Activated CD4-positive, alpha-beta T cell treated with anti-CD3 and anti-CD28 coated beads, Interleukin-2, amount 10 ng/mL, durations not matched to agents 24 days and 14 days (primary cell): ENCODE results near the gene DMRTB1. TPM values are rescaled to one million over a fixed set of nuclear protein-coding genes. Genes with fewer than 3 reads are reported as not detected.

Source experiments
- DNase-seq: peaks from one replicate; pipeline ENCODE4 v3.0.0; 2022
- H3K27ac Mint-ChIP-seq: one replicate; pipeline ENCODE4 v1.8.0; 2022; ENCODE audit warnings: mild to moderate bottlenecking, mixed read lengths
- H3K27me3 Mint-ChIP-seq: one replicate; pipeline ENCODE4 v1.8.0; 2022; ENCODE audit warnings: mixed read lengths
- H3K36me3 Mint-ChIP-seq: one replicate; pipeline ENCODE4 v1.8.0; 2022; ENCODE audit warnings: low read depth, mild to moderate bottlenecking, mixed read lengths
- H3K4me1 Mint-ChIP-seq: one replicate; pipeline ENCODE4 v1.8.0; 2021; ENCODE audit warnings: mixed read lengths
- H3K4me3 Mint-ChIP-seq: one replicate; pipeline ENCODE4 v1.8.0; 2022; ENCODE audit warnings: mild to moderate bottlenecking, moderate library complexity, mixed read lengths
- H3K9me3 Mint-ChIP-seq: one replicate; pipeline ENCODE4 v1.8.0; 2021; ENCODE audit warnings: mixed read lengths
- intact Hi-C: fragments of 100-400 bp; cut with micrococcal nuclease; formaldehyde crosslinking; loops from one replicate; pipeline ENCODE4 v1.15.1; 2023
- total RNA-seq: library from RNA; stranded (reverse); gene quantifications from 2 replicates; pipeline ENCODE4 v1.2.3, GENCODE V29; 2022

The DMRTB1 gene
- total RNA-seq, 1 donor from 2014 or later, result not detected

DNA sequence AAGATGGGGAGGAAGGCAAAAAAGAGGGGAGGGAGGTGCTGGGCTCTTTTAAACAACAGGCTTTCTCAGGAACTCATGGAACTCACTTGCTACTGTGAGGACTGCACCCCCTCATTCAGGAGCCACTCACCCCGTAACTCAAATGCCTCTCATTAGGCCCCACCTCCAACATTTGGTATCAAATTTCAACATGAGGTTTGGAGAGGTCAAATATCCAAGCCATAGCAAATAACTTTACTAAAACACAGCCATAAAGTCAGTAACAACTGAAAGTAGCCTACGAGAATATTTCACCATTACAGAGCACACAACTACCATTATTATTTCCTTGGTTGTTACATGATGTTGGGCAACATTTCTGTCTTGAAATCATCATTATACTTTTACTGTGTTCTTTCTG, 13.1 kb upstream of the DMRTB1 start:
- intact Hi-C loops, result no loop called here

DNA sequence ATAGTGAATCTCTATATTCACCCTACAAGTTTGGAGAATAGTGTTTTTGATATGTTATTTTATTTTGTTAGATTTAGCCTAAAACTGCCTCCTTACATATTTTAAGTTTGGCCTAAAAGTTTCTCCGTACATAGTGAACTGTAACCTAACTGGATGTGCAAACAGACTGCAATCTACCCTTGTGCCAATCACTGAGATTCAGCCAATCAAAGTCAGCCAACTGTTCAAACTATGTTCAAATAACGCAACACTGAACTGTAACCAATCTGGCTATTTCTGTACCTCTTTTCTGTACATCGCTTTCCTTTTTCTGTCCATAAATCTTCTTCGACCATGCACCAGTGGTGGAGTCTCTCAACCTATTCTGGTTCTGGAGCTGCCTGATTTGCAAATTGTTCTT, 11.8 kb upstream of the DMRTB1 start:
- no peaks in the 10 kb centered on the region for H3K9me3 Mint-ChIP-seq
- intact Hi-C loops, result no loop called here
- no peak overlapping the region for H3K27ac Mint-ChIP-seq
- H3K4me1 Mint-ChIP-seq, result peaks cover 2% of the 10 kb centered on the region
- no peak for DNase-seq
- H3K27me3 Mint-ChIP-seq, result peaks cover 27% of the 10 kb centered on the region
- no peaks in the 10 kb centered on the region for H3K36me3 Mint-ChIP-seq
- H3K4me3 Mint-ChIP-seq, result no peak overlapping the region

More for the DNA sequence above, 13.1 kb upstream of the DMRTB1 start:
- H3K9me3 Mint-ChIP-seq, result no peaks in the 10 kb centered on the region
- no peak overlapping the region for H3K27ac Mint-ChIP-seq
- H3K36me3 Mint-ChIP-seq, result no peaks in the 10 kb centered on the region
- peaks cover 17% of the 10 kb centered on the region for H3K27me3 Mint-ChIP-seq
- H3K4me1 Mint-ChIP-seq, result peaks cover 3% of the 10 kb centered on the region
- no peak for DNase-seq
- H3K4me3 Mint-ChIP-seq, result no peak overlapping the region

DNA sequence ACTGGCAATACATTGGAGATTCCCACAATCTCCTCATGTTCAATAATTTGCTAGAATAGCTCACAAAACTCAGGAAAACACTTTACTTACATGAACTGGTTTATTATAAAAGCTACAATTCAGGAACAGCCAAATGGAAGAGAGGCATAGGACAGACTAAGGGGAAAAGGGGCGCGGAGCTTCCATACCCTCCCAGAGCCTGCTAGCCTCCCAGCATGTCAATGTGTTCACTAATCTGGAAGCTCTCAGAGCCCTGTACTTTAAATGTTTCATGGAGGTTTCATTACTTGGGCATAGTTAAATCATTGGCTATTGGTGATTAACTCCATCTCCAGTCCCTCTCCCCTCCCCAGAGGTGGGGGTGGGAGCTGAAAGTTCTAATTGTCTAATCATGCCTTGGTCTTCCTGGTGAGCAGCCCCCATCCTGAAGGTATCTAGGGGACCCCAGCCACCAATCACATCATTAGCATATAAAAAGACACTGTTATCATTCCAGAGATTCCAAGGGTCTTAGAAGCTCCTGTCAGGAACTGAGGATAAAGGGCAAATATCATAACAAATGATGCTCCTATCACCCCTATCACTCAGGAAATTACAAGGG, 10.9 kb upstream of the DMRTB1 start:
- intact Hi-C loops, result no loop called here
- H3K27me3 Mint-ChIP-seq, result peaks cover 31% of the 10 kb centered on the region
- peaks cover 2% of the 10 kb centered on the region for H3K4me1 Mint-ChIP-seq
- no peaks in the 10 kb centered on the region for H3K36me3 Mint-ChIP-seq
- no peak overlapping the region for H3K4me3 Mint-ChIP-seq
- no peak for DNase-seq
- H3K27ac Mint-ChIP-seq, result no peak overlapping the region
- H3K9me3 Mint-ChIP-seq, result no peaks in the 10 kb centered on the region

DNA sequence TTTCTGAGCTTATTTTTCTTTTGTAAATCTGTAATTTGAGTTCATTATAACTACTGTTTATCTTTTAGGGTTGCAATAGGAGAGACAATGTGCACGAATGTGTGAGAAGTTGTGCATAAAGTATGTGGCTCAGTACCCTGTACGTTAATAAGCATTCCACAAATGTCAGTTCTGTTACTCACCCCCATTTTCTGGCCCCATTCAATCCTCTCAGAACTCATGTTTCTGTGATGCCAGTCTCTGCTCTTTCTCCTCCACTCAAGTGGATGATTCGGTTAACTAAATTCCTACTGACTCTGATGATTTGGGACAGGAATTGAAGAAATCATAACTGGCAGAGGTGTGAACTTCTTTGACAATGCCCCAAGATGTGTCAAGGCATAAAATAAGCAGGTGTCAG, 10.2 kb upstream of the DMRTB1 start:
- Mint-ChIP-seq H3K9me3 (no peaks in the 10 kb centered on the region), H3K27me3 (peaks cover 36% of the 10 kb centered on the region), H3K27ac (no peak overlapping the region), H3K36me3 (no peaks in the 10 kb centered on the region), H3K4me1 (peaks cover 2% of the 10 kb centered on the region), H3K4me3 (no peak overlapping the region)
- intact Hi-C loops, result no loop called here
- DNase-seq, result no peak

DNA sequence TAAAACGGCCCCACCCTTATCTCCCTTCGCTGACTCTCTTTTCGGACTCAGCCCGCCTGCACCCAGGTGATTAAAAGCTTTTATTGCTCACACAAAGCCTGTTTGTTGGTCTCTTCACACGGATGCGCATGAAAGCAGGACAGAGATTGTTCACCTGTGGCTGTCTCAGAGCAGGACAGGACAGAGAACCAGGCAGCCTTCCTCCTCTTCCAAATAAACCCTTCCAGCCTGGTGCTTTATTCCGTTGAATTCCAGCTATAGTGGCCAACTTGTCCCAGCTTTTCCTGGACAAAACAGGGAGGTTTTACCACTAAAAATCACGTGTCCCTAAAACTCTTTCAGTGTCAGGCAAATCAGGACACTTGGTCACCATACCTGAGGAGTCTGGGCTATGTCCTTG, 9.5 kb upstream of the DMRTB1 start:
- Mint-ChIP-seq H3K9me3 (no peaks in the 10 kb centered on the region), H3K4me3 (no peak overlapping the region), H3K27ac (no peak overlapping the region), H3K27me3 (peaks cover 40% of the 10 kb centered on the region), H3K4me1 (peaks cover 2% of the 10 kb centered on the region), H3K36me3 (no peaks in the 10 kb centered on the region)
- no peak for DNase-seq
- intact Hi-C loops, result no loop called here

DNA sequence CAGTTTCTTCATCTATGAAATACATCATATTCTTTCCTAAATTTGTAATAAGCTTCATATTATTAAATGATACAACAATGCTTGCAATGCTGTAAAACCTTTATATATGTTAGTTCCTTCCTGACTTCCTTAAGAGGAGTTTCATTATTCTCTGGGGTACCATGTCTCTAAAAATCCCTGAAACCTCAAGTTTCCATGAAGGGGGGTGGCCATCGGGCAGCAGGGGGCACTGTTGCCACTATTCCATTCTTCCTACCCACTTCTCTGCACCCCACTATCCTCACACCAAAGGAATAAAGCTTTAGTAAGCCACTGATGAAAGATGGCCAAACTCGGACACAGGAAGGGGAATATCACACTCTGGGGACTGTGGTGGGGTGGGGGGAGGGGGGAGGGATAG, 9.0 kb upstream of the DMRTB1 start:
- H3K27ac Mint-ChIP-seq, result no peak overlapping the region
- intact Hi-C loops, result no loop called here
- no peak overlapping the region for H3K4me3 Mint-ChIP-seq
- DNase-seq, result no peak
- peaks cover 2% of the 10 kb centered on the region for H3K4me1 Mint-ChIP-seq
- peaks cover 43% of the 10 kb centered on the region for H3K27me3 Mint-ChIP-seq
- no peaks in the 10 kb centered on the region for H3K9me3 Mint-ChIP-seq
- no peaks in the 10 kb centered on the region for H3K36me3 Mint-ChIP-seq

DNA sequence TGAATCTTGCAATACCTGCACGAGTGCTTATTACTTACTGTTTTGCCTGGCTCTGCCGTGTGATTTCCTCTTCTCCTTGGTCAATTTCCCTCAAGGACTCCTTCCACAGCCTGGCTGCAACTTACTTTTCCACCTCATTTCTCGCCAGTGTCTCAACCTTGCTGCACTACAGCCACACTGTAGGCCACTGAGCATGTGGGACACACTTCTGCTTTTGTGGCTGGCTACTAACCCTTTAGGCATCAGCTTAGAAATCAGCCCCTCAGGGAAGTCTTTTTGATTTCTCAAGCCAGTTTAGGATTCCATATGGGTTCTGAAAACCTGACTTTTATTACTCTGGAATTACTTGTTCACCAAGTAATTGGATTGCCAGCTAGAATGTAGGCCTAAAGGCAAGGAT, 5.2 kb upstream of the DMRTB1 start:
- DNase-seq, result no peak
- Mint-ChIP-seq H3K27ac (no peak overlapping the region), H3K4me1 (no peaks in the 10 kb centered on the region), H3K36me3 (no peaks in the 10 kb centered on the region), H3K27me3 (peaks cover 32% of the 10 kb centered on the region), H3K4me3 (no peak overlapping the region), H3K9me3 (no peaks in the 10 kb centered on the region)
- intact Hi-C loops, result no loop called here

DNA sequence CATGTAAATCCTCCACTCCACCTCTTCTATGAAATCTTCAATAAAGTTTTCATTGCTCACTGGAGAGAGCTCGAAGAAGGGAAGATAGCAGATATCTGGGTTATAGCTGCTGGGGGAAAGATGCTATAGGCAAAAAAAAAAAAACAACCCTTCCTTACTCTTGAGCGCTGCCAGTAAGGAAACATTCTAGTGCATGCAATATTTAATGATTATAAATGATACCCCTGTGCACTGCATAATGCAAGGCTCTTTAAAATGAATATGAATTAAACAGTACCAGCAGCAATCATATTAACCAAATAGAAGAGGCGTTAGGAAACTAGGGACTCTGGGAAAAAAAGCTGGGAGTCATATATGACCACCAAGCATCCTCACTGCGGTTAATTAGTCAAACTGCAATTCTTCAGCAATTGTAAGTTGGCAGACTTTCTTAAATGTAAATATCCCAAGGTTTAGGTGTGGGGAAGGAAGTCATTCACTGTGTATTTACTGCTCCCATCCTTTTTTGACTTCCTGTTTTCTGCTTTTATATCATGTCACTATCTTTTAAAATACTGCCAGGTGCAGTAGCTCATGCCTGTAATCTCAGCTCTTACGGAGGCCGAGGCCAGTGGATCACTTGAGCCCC, 3.7 kb upstream of the DMRTB1 start:
- H3K4me1 Mint-ChIP-seq, result no peaks in the 10 kb centered on the region
- no peak overlapping the region for H3K4me3 Mint-ChIP-seq
- intact Hi-C loops, result no loop called here
- H3K27me3 Mint-ChIP-seq, result peaks cover 28% of the 10 kb centered on the region
- no peak overlapping the region for H3K27ac Mint-ChIP-seq
- H3K36me3 Mint-ChIP-seq, result no peaks in the 10 kb centered on the region
- no peak for DNase-seq
- H3K9me3 Mint-ChIP-seq, result no peaks in the 10 kb centered on the region

DNA sequence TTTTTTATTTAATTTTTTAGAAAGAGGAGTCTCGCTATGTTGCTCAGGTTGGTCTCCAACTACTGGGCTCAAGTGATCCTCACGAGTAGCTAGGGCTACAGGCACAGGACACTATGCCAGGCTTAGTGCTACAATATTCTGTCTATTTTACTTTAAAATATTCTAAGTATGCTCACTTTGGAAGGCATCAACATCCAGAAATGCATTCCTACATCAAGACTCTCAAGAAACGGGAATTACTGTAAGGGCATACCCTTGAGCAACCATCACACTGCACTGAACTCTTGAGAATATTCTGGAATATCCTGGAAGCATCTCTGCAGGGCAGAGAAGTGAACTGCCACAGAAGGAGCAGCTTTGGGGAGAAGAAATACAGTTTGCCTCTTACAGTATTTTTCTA, 565 bp upstream of the DMRTB1 start:
- Mint-ChIP-seq H3K4me1 (no peaks in the 10 kb centered on the region), H3K36me3 (no peaks in the 10 kb centered on the region), H3K4me3 (no peak overlapping the region), H3K9me3 (no peaks in the 10 kb centered on the region), H3K27me3 (peaks cover 13% of the 10 kb centered on the region), H3K27ac (no peak overlapping the region)
- no peak for DNase-seq
- intact Hi-C loops, result no loop called here

DNA sequence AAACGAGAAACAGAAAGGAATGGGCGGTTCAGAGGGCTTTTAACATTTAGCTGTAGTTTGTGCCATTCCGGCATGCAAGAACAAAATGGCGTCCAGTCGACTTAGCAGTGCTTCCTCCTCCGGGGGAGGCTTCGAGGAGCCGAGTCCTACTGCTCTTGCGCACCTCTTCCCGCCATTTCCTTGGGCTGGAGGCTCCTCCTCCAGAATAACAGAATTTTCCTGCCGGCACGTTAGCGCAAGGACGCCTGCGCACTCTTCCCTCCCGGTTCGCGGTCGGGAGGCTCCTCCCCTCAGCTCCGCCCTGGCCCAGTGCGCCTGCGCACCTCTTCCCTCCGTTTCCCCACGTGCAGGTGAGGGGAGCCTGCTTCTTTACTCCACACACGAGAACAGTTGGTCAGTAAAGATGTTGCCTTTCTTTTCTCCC, 1.0 kb downstream of the DMRTB1 start:
- no peaks in the 10 kb centered on the region for H3K36me3 Mint-ChIP-seq
- no peak for DNase-seq
- H3K27me3 Mint-ChIP-seq, result peaks cover 2% of the 10 kb centered on the region
- no peak overlapping the region for H3K4me3 Mint-ChIP-seq
- H3K27ac Mint-ChIP-seq, result no peak overlapping the region
- intact Hi-C loops, result no loop called here
- H3K9me3 Mint-ChIP-seq, result no peaks in the 10 kb centered on the region
- no peaks in the 10 kb centered on the region for H3K4me1 Mint-ChIP-seq

DNA sequence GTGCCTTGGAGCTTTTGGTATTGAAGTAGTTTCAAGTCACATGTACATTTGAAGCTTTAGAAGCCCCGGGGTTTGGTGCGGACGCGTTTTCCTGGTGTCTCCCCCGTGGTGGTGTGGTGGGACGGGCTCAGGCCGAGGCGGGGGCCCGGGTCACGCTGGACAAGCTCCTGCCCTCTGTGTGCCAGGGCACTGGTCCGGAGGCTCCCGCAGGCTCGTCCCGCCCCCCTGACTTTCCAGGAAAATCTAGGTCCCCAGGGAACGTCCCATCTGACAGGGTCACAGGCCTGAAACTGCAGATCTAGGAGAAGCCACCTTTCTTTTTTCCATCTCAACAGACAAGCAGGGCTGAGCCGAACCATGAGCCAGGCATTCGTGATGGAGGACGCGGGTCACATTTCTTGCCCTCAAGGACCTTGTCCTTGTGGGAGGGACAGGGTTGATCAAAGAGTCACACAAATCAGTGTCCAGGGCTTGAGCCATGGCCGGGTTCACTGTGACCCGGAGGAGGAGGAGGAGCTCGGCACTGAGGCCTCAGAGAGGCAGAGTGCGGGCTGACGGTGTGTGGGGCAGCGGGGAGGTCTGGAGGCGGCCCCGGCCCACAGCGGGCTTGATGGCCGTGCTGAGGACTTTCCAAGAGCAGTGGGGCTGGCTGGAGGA, 1.6 kb downstream of the DMRTB1 start:
- intact Hi-C loops, result no loop called here
- H3K36me3 Mint-ChIP-seq, result no peaks in the 10 kb centered on the region
- H3K9me3 Mint-ChIP-seq, result no peaks in the 10 kb centered on the region
- no peak for DNase-seq
- H3K4me3 Mint-ChIP-seq, result no peak overlapping the region
- no peaks in the 10 kb centered on the region for H3K4me1 Mint-ChIP-seq
- H3K27me3 Mint-ChIP-seq, result peaks cover 2% of the 10 kb centered on the region
- H3K27ac Mint-ChIP-seq, result no peak overlapping the region

DNA sequence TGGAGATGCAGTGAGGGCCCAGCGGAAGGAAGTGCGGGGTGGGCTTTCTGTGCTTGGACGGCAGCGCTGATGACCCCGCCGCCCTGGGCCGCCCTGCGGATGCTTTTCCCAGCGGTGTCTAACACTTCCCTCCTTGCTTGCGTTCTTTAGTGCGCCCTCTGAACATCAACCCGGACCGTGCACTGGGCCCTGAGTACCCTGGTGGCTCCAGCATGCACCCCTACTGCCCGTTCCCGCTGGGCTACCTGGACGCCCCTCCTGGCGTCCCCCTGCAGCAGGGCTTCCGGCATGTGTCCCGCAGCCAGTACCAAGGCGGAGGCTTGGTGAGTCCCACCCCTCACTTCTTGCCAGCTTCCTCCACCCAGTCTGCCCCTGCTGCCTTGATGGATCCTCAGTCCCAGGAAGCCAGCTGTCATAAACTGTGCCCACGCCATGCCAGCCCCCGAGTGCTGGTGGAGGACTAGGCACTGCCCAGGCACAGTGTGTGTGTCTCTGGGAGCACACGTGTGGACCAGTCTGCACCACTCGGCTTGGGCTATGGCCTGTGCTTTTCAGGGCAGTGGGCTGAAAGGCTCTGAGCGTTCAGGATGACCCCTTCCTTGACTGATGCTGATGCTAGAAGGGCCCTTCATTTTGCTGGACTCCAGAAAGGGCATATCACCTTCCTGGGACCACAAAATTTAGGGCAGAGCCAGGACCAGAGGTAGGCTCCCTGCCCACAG, 2.3 kb downstream of the DMRTB1 start:
- DNase-seq, result no peak
- H3K27me3 Mint-ChIP-seq, result peaks cover 2% of the 10 kb centered on the region
- H3K36me3 Mint-ChIP-seq, result no peaks in the 10 kb centered on the region
- intact Hi-C loops, result no loop called here
- no peaks in the 10 kb centered on the region for H3K4me1 Mint-ChIP-seq
- no peaks in the 10 kb centered on the region for H3K9me3 Mint-ChIP-seq
- no peak overlapping the region for H3K4me3 Mint-ChIP-seq
- H3K27ac Mint-ChIP-seq, result no peak overlapping the region

DNA sequence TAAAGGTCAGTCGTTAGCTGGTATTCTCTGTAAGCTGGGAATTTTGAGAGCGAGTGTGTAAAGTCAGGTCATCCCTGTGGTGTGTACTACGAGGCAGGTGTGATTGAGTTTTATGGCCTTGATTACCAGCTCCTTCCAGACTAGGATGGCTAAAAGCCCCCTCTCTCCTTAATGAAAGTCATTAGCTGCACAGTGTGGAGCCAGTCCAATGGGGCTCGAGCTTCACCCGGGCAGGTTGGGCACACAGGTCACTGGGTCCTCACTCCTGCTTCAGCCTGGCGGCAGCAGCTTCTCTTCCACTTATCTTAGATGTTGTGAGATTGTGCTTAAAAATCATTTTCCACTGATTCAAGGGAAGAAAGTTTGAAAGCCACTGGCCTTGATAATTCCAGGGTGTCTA, 3.0 kb downstream of the DMRTB1 start:
- intact Hi-C loops, result no loop called here
- DNase-seq, result no peak
- no peaks in the 10 kb centered on the region for H3K4me1 Mint-ChIP-seq
- no peaks in the 10 kb centered on the region for H3K36me3 Mint-ChIP-seq
- no peak overlapping the region for H3K27ac Mint-ChIP-seq
- no peak overlapping the region for H3K4me3 Mint-ChIP-seq
- H3K27me3 Mint-ChIP-seq, result peaks cover 2% of the 10 kb centered on the region
- H3K9me3 Mint-ChIP-seq, result no peaks in the 10 kb centered on the region

DNA sequence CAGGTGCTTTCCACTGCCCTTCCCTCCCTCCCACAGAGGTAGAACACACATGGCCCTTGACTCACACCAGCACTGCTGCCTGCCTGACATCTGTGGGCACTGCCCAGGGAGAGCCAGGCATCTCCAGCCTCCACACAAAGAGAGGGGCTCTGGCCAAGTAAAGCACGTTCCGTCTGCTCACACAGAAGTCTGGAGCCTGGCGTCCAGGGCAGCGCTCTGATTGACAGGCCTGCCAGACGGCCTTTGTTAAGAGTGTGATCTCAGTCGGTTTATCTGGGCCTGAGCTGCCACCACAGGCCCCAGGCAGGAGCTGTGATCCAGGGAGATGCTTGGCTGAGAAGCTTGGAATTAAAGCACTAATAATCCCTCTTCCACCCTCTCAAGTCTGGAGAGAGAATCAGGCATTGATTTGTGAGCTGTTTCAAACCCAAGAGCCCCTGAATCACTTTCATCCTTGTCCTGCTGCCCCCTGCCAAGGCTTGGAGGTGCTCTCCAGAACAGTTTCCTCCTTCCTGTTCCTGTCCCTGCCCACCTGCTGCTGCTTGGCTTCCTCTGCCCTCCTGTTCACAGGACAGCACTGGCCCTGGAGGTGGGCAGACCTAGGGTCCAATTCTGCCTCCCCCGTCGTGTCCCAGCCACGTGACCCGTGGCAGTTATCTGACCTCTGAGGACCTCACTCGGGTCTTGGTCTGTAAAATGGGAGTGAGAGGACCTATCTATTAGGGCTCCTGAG, 3.7 kb downstream of the DMRTB1 start:
- no peak for DNase-seq
- H3K36me3 Mint-ChIP-seq, result no peaks in the 10 kb centered on the region
- H3K9me3 Mint-ChIP-seq, result no peaks in the 10 kb centered on the region
- intact Hi-C loops, result no loop called here
- H3K4me3 Mint-ChIP-seq, result no peak overlapping the region
- H3K27me3 Mint-ChIP-seq, result no peaks in the 10 kb centered on the region
- no peak overlapping the region for H3K27ac Mint-ChIP-seq
- no peaks in the 10 kb centered on the region for H3K4me1 Mint-ChIP-seq
